Stimulated activated CD4-positive, alpha-beta T cell treated with anti-CD3 and anti-CD28 coated beads, Interleukin-4, amount 100 ng/mL, for 48 hours (primary cell): Measurements from ENCODE around the gene APOBEC3F.
"Not testable (repeated sequence)": the region's sequence is repeated elsewhere in the genome, so short reads cannot be mapped to it uniquely, and the experiment has no call there.

Experiments
- DNase-seq, 2 donors: peaks; one replicate each; pipeline ENCODE4 v3.0.0-alpha.2; 2020; ENCODE audit warnings: low read depth in 2 of 2

Gene APOBEC3F

GRCh38 chr22:39073981-39074380 is 33.3 kb downstream of the APOBEC3F start:
- no peak for DNase-seq

DNA sequence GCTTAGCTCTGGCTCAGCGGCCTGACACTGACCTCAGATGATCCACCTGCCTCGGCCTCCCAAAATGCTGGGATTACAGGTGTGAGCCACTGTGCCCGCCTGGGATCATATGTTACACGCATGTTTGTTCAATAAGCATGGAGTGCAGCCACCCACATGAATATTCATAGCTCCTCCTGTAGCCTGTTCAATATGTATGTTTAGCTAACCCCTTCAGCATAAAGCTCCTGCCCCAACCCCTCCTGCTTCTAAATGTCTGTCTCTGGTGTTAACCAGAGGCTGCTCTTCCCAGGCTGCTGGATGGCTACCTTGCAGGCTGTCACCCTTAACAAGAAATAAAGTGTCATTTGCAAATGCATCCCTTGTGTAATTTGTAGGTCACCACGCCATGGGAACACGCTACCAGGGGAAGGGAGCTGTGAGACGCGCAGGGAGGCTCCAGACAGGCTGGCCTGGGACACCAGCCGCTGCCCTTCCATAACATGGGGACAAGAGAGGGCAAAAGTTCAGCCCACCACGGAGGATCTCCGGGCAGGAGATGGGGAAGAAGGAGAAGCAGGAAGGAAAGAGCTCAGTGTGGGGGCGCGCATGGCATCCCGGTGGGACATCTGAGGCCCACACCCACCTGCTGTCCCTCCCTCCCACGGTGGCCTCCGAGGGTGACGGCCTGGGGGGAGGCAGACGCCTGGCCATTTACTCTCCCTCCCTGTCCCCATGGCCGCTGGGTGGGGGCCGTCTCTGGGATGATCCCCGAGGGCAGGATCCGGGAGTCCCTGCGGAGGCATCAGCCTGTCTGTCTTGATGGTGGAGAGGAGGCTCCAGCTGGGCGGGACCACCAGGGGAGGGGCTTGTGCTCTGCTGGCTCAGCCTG is 35.7 kb downstream of the APOBEC3F start:
- not testable (repeated sequence) for DNase-seq

DNA sequence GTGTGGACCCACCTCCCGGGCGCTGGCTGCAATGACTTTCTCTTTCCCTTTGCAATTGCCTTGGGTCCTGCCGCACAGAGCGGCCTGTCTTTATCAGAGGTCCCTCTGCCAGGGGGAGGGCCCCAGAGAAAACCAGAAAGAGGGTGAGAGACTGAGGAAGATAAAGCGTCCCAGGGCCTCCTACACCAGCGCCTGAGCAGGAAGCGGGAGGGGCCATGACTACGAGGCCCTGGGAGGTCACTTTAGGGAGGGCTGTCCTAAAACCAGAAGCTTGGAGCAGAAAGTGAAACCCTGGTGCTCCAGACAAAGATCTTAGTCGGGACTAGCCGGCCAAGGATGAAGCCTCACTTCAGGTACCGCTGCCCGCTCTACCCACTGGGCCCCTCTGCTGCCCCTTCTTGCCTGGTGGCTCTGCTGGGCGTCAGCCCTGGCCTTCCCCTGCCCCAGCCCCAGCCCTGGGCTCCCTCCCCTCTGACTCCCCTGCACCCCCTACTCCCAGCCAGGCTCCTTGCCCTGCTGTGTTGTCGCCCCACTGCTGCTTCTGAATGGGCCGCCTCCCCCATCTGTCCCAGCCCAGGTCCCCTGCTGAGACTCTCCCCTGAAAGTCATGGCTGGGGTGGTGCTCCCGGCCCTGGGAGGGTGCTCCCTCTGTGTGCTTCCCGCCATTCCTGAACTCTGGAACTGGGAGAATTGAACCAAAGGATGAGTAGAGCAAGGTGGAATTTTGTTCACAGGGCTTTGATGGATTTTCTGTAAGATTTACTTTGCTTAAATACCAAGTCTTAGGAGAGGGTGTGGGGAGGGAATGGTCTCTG is 36.6 kb downstream of the APOBEC3F start, which contains the start of gene APOBEC3G:
APOBEC3G (plus strand) TSS at position 250 of the 815 bp plus-strand sequence; CDS start at position 337, 87 bp downstream.
- DNase-seq: peak in 1 of 2 donors; percentile 42

- DNase-seq: not testable (repeated sequence)
Measured at GRCh38 chr22:39077912-39078311, 37.2 kb downstream of the APOBEC3F start.

- no peak for DNase-seq
Measured at GRCh38 chr22:39078329-39078728, 37.7 kb downstream of the APOBEC3F start.

- not testable (repeated sequence) for DNase-seq
Measured at GRCh38 chr22:39079054-39079637, 38.5 kb downstream of the APOBEC3F start.

DNA sequence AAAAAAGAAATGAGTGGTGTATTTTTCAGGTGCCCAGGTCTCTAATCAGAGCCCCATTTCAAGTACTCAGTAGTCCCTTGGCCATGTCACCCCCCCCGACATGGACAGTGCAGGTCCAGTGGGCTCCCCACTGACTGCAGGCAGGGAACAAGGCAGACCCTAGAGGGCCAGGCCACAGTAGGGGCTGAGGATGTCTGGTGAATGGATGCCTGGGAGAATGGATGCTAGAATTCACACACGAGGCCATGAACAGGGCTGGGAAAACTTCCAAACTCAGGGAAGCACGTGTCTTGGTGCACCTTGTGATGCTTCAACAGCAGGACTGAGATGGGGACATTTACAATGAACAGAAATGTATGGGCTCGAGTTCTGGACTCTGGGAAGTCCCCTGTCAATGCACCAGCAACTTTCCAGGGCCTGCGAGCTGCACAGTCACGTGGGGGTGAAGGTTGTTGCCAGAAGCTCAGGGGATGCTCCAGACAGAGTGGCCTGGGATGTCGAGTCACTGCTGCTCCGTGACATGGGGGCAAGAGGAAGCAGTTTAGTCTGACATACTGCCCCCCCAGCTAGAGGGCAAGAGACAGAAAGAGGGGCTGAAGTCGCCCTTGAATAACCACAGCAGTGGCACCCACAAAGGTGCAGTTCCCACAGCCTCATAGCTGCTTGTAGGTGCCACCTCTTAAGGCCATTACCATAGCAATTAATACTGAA is 39.5 kb downstream of the APOBEC3F start:
- DNase-seq: no peak

- no peak for DNase-seq
Measured at GRCh38 chr22:39081016-39081415, 40.4 kb downstream of the APOBEC3F start.

DNA sequence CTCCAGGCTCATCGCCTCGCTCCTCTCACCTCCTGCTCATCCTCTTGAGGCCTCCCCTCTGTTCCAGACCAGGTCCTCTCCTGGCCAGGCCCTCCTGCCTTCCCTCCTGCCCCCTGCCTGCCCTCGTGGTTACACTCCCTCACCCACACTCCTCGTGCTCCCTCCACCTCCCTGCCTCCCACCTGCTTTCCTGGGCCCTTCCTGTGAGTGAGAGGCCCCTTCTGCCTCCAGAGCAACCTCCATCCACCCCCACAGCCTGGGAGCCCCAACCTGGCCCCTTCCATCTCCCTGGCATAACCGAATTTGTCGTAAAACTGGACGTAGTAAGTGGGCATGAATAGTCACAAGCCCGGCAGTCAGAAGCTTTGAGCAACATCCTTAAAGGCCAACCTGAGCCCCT is 40.9 kb downstream of the APOBEC3F start:
- DNase-seq: no peak

GRCh38 chr22:39083212-39084165 is 42.8 kb downstream of the APOBEC3F start:
- DNase-seq: no peak

- no peak for DNase-seq
Measured at GRCh38 chr22:39084666-39085065, 44.0 kb downstream of the APOBEC3F start.

DNA sequence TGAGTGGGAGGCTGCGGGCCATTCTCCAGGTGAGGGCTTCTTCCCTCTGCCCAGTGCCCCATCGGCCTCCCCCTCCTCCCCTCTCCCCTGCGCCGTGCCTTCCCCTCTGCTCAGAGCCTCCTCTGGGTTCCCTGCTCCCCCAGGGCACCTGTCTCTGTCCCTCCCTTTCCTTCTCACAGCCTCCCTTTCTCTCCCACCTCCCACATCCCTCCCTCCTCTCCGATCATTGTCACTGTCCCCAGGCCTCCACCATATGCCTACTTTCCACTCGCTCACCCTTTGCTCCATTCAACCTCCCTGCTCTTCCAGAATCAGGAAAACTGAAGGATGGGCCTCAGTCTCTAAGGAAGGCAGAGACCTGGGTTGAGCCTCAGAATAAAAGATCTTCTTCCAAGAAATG is 46.4 kb downstream of the APOBEC3F start:
- no peak for DNase-seq

DNA sequence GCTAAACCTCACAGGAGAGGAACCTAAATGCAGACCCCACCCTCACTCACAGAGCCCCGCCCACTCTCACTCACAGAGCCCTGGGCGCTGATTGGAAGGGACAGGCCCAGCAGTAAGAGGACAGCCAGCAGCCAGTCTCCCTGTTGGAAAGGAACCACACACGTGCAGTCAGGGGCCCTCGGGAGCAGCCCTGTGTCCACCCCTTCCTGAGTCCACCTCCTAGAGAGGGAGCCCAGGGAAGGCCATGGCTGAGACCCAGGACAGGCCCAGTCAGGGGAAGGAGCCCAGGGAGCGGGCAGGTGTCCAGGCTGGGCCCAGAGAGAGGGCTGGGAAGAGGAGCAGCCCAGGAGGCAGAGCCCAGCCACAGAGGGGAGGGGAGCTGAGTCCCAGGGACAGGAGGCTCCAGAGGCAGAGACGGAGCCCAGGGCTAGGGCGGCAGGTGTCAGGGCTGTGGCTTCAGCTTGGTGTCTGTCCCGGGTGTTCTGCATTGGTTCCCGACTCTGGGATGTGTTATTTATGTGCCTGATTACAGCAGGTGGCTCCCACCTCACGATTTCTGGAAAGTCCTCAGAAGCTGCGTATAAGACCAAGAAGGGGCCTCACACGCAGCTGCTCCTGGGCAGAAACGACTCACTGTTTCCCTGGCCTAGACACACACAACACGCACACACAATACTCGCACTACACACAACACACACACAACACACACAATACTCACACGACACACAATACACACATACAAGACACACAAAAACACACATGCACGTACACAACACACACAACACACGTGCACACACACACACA is 47.4 kb downstream of the APOBEC3F start:
- DNase-seq: no peak

GRCh38 chr22:39088685-39089032 is 48.0 kb downstream of the APOBEC3F start:
- DNase-seq: no peak

DNA sequence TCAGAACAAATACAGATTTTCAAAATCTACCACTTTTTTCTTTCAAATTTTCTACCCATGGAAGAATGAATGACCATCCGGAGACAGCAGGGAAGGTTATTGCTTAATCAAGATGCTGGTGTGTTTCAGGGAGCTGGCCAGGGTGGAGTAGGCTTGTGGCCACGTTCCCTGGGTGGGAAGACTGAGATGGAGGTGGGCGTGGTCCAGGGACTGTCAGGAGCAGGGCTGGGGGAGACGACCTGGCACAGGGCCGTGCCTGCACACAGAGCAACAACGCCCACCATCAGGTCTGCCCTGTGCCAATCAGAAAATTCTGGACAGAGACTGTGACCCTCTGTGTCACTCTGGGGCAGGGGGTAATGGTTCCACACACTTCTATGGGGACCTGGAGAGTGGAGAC is 49.3 kb downstream of the APOBEC3F start:
- DNase-seq: no peak

GRCh38 chr22:39090426-39091064 is 49.9 kb downstream of the APOBEC3F start:
- DNase-seq: peak; percentile 62 to 80

- no peak for DNase-seq
Measured at GRCh38 chr22:39091126-39092081, 50.7 kb downstream of the APOBEC3F start.
